ENCODE measurements around the gene ANKRD17. TPM values are rescaled to one million over a fixed set of nuclear protein-coding genes. Genes with fewer than 3 reads are reported as not detected.

The ANKRD17 gene
- total RNA-seq, 1 experiment from 2014 or later: 62.1 TPM

GRCh38 chr4:73267050-73267449, 8.5 kb upstream of the ANKRD17 start:
- Histone ChIP-seq H3K27me3 (ENCODE audit: insufficient read depth, low read length) (no peaks in the 10 kb centered on the region), H3K79me2 (ENCODE audit: insufficient read depth, low read length) (peaks cover 2% of the 10 kb centered on the region; the same call in 1 of the 2 replicates), H3K4me3 (replicated peaks in 1 of 2; ENCODE audit: low read depth in 1 of 2, low read length in 2 of 2) (no peak overlapping the region), H3K36me3 (ENCODE audit: control insufficient read depth in 1 of 2, insufficient read depth in 2 of 2, low read length in 2 of 2) (no peaks in the 10 kb centered on the region), H4K20me1 (ENCODE audit: insufficient read depth) (no peaks in the 10 kb centered on the region), H3K4me2 (ENCODE audit: low read length) (no peak overlapping the region), H3K9ac (ENCODE audit: low read length) (no peak overlapping the region), H3K9me2 (ENCODE audit: insufficient read depth) (no peaks in the 10 kb centered on the region), H3K4me1 (ENCODE audit: control insufficient read depth in 1 of 2, insufficient read depth in 2 of 2, low read length in 2 of 2) (no peaks in the 10 kb centered on the region), H2AFZ (ENCODE audit: low read depth, low read length, poor library complexity, severe bottlenecking) (no peak overlapping the region), H3K27ac (ENCODE audit: low read depth, low read length) (no peak overlapping the region), H3K9me3 (ENCODE audit: control insufficient read depth in 1 of 2, insufficient read depth in 1 of 2, low read depth in 1 of 2, low read length in 2 of 2) (no peaks in the 10 kb centered on the region; a peak in 1 of 4 replicates)
- no TSS peak for BruUV-seq (replicated peaks)
- CTCF ChIA-PET: no interaction called here
- RAD21 ChIA-PET (ENCODE audit: low non-redundant PET in 1 of 2, low total read pairs in 2 of 2, uncharacterized antibody in 2 of 2, unreplicated experiment in 2 of 2): no interaction called here
- POLR2A ChIA-PET: no interaction called here
- no peak for DNase-seq (ENCODE audit: low read depth, low spot score)
- intact Hi-C loops (cut with micrococcal nuclease): no loop called here
- no peak for ATAC-seq
- TF ChIP-seq ATF3 (IDR thresholded peaks at IDR 0.05) (no peak), FOSL1 (IDR thresholded peaks at IDR 0.05; ENCODE audit: low read depth) (no peak), REST (IDR thresholded peaks at IDR 0.05; ENCODE audit: low read depth) (no peak), POLR2AphosphoS5 (IDR thresholded peaks at IDR 0.05; ENCODE audit: low read depth, low read length) (no peak), EZH2 (IDR thresholded peaks at IDR 0.05) (no peak), EZH2phosphoT487 (IDR thresholded peaks at IDR 0.05; ENCODE audit: borderline replicate concordance) (no peak), TCF7L2 (IDR thresholded peaks at IDR 0.05; ENCODE audit: borderline replicate concordance, extremely low read depth, insufficient read depth, insufficient read length) (no peak), YY1 (IDR thresholded peaks at IDR 0.05; ENCODE audit: extremely low read depth, insufficient replicate concordance, low read depth, low read length) (no peak), SIN3A (IDR thresholded peaks at IDR 0.05; ENCODE audit: low read depth) (no peak), JUND (IDR thresholded peaks at IDR 0.05) (no peak), ZBTB33 (IDR thresholded peaks at IDR 0.05; ENCODE audit: extremely low read depth, insufficient replicate concordance, low read length) (no peak), SP1 (IDR thresholded peaks at IDR 0.05; ENCODE audit: low read depth) (no peak), CTCF (IDR thresholded peaks at IDR 0.05 in 2 of 3, conservative IDR thresholded peaks at IDR 0.05 in 1 of 3; ENCODE audit: borderline replicate concordance in 1 of 3, insufficient read depth in 1 of 3, low read depth in 2 of 3, low read length in 2 of 3) (no peak), POLR2A (IDR thresholded peaks at IDR 0.05; ENCODE audit: borderline replicate concordance, extremely low read depth, insufficient read depth, insufficient read length) (no peak), CBX3 (IDR thresholded peaks at IDR 0.05; ENCODE audit: low read depth) (no peak), ELF1 (IDR thresholded peaks at IDR 0.05; ENCODE audit: borderline replicate concordance, low read depth) (no peak), ZNF274 (IDR thresholded peaks at IDR 0.05; ENCODE audit: low read depth, low read length) (no peak)
- TF ChIP-seq, protein P1, sequence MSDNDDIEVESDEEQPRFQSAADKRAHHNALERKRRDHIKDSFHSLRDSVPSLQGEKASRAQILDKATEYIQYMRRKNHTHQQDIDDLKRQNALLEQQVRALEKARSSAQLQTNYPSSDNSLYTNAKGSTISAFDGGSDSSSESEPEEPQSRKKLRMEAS (IDR thresholded peaks at IDR 0.05): no peak
